ENCODE data around the gene USP15. TPM values are rescaled to one million over a fixed set of nuclear protein-coding genes. Genes with fewer than 3 reads are reported as not detected.

The USP15 gene
- total and polyA plus RNA-seq, 2 donors (not counting 3 experiments of a cell fraction or from before 2014, with no cell fraction given): 20.0 to 61.8 TPM

GRCh38 chr12:62269464-62270228 lies 9.4 kb downstream of the USP15 start:
- Histone ChIP-seq H3K4me3 (replicated peaks in 1 of 3; ENCODE audit: insufficient read depth in 1 of 3, low read depth in 1 of 3, low read length in 3 of 3) (no peak overlapping the region), H3K9me3 (replicated peaks; ENCODE audit: control insufficient read depth, insufficient read depth, low read length) (no peaks in the 10 kb centered on the region), H3K4me2 (ENCODE audit: insufficient read depth, low read length) (no peak overlapping the region), H3K79me2 (ENCODE audit: control insufficient read depth, insufficient read depth, low read length) (peaks cover 100% of the 10 kb centered on the region), H3K9me1 (replicated peaks; ENCODE audit: control insufficient read depth, extremely low read depth, insufficient read depth, low read length) (no peaks in the 10 kb centered on the region), H3K4me1 (ENCODE audit: control insufficient read depth, extremely low read depth, insufficient read depth, low read length) (peaks cover 19% of the 10 kb centered on the region), H3K27ac (ENCODE audit: insufficient read depth, low read depth, low read length) (no peak overlapping the region), H3K27me3 (ENCODE audit: control insufficient read depth in 2 of 2, insufficient read depth in 2 of 2, low read length in 2 of 2) (no peaks in the 10 kb centered on the region), H3K9ac (replicated peaks; ENCODE audit: extremely low read depth, insufficient read depth, low read length) (no peak overlapping the region), H3K36me3 (ENCODE audit: control insufficient read depth in 2 of 2, extremely low read depth in 1 of 2, insufficient read depth in 2 of 2, low read length in 2 of 2) (no peaks in the 10 kb centered on the region), H2AFZ (ENCODE audit: low read depth, low read length) (no peak overlapping the region), H4K20me1 (replicated peaks; ENCODE audit: control insufficient read depth, extremely low read depth, insufficient read depth, low read length) (peaks cover 15% of the 10 kb centered on the region)
- ChIA-PET POLR2A (no interaction called here), CTCF (interaction anchor here (2.3 kb wide), 1 partner anchor 8 kb away, joined by 6 read pairs; no protein-coding TSS in a partner anchor)
- DNase-seq (ENCODE audit: low read depth, low spot score) (no peak), FAIRE-seq (no peak)
- BruUV-seq (replicated peaks): no TSS peak
- dilution Hi-C loops (cut with MboI; ENCODE audit: extremely low pct_ligation_motif_present, low sequenced_read_pairs): no loop called here
- intact Hi-C loops (cut with micrococcal nuclease): no loop called here
- TF ChIP-seq EZH2 (IDR thresholded peaks at IDR 0.05; ENCODE audit: borderline replicate concordance, low read depth, low read length, severe bottlenecking) (no peak), GATA2 (IDR thresholded peaks at IDR 0.05; ENCODE audit: insufficient read depth, insufficient read length, low read depth, low read length) (no peak), MYC (IDR thresholded peaks at IDR 0.05; ENCODE audit: low read depth, low read length) (no peak), POLR2A (IDR thresholded peaks at IDR 0.05; ENCODE audit: low read depth, low read length) (no peak), CTCF (IDR thresholded peaks at IDR 0.05; ENCODE audit: extremely low read depth in 1 of 2, insufficient read depth in 1 of 2, low read depth in 1 of 2, low read length in 2 of 2) (no peak), FOS (IDR thresholded peaks at IDR 0.05; ENCODE audit: borderline replicate concordance, insufficient read depth, low read length) (no peak)

Measured in endothelial cell of umbilical vein (primary cell).